B cell (primary cell): Measurements from ENCODE around the gene ATG12. TPM values are rescaled to one million over a fixed set of nuclear protein-coding genes. Genes with fewer than 3 reads are reported as not detected.

ENCODE experiments used
- ATAC-seq: fragments of 200-7000 bp; cut with Tn5 transposase; one replicate; pipeline ENCODE4 v1.10.0; 2021; ENCODE audit warnings: low read depth, mild to moderate bottlenecking, moderate number of reproducible peaks, moderate library complexity
- CTCF ChIA-PET: fragments of 350-600 bp; sonication (Branson Sonifier 250); formaldehyde crosslinking; loops from one replicate; lab custom pipeline; 2021; ENCODE audit warnings: antibody characterized with exemption, inconsistent platforms; lab: Charles Lee
- POLR2A ChIA-PET: fragments of 350-600 bp; sonication (Branson Sonifier 250); formaldehyde crosslinking; loops from one replicate; lab custom pipeline; 2021; ENCODE audit warnings: antibody characterized with exemption; lab: Charles Lee
- DNase-seq: peaks from one replicate; pipeline ENCODE4 v3.0.0; 2013
- H2AFZ ChIP-seq: 2 replicates; pipeline ENCODE4 v1.6.1; 2012; ENCODE audit warnings: mild to moderate bottlenecking, low read depth, low read length; ENCODE audit not compliant: insufficient read depth, poor library complexity, severe bottlenecking
- H3K27ac ChIP-seq, 2 donors: 1 replicate in 1 of 2; 2 replicates in 1 of 2; pipeline ENCODE4 v1.5.1; 2012 to 2013; ENCODE audit warnings: low read length in 2 of 2, mild to moderate bottlenecking in 2 of 2, moderate library complexity in 1 of 2
- H3K27me3 ChIP-seq, 4 experiments: fragments of 200-600 bp in 1 of 4; sonication (generic) in 1 of 4; replicated peaks in 1 of 4; 1 replicate in 2 of 4; 2 replicates in 2 of 4; pipeline versions ENCODE4 v1.6.1 to v1.7.0; 2013 to 2016; ENCODE audit warnings: low read length in 3 of 4, mild to moderate bottlenecking in 2 of 4, mixed read lengths in 1 of 4, moderate library complexity in 1 of 4; ENCODE audit not compliant: insufficient read depth in 4 of 4, control insufficient read depth in 3 of 4; ENCODE audit errors: control extremely low read depth in 1 of 4
- H3K36me3 ChIP-seq, 2 experiments: replicated peaks in 1 of 2; 1 replicate in 1 of 2; 2 replicates in 1 of 2; pipeline versions ENCODE4 v1.6.1 to v1.7.1; 2013; ENCODE audit warnings: low read length in 1 of 2; ENCODE audit not compliant: insufficient read depth in 2 of 2, control insufficient read depth in 1 of 2; ENCODE audit errors: control extremely low read depth in 1 of 2, extremely low read depth in 1 of 2
- H3K4me1 ChIP-seq, 2 donors: fragments of 200-600 bp in 1 of 2; sonication (generic) in 1 of 2; 1 replicate in 1 of 2; 2 replicates in 1 of 2; pipeline versions ENCODE4 v1.5.1 to v1.6.1; 2013 to 2017; ENCODE audit warnings: low read length in 2 of 2; ENCODE audit not compliant: control insufficient read depth in 2 of 2, insufficient read depth in 2 of 2
- H3K4me2 ChIP-seq: replicated peaks from 2 replicates; pipeline ENCODE3; 2012; ENCODE audit warnings: mild to moderate bottlenecking, low read depth, low read length; ENCODE audit not compliant: poor library complexity, severe bottlenecking
- H3K4me3 ChIP-seq, 5 experiments: fragments of 200-600 bp in 1 of 5; sonication (generic) in 1 of 5; 1 replicate in 3 of 5; 2 replicates in 2 of 5; pipeline versions ENCODE4 v1.5.1 to v1.7.0; 2011 to 2016; ENCODE audit warnings: low read length in 4 of 5, mild to moderate bottlenecking in 4 of 5, low read depth in 2 of 5, control low read depth in 1 of 5, moderate library complexity in 1 of 5; ENCODE audit not compliant: insufficient read depth in 1 of 5; ENCODE audit errors: control extremely low read depth in 1 of 5, extremely low read depth in 1 of 5
- H3K79me2 ChIP-seq: fragments of 200-600 bp; sonication (generic); one replicate; pipeline ENCODE4 v1.6.0; 2016; ENCODE audit warnings: low read length; ENCODE audit not compliant: control insufficient read depth, insufficient read depth
- H3K9ac ChIP-seq: fragments of 200-600 bp; sonication (generic); 2 replicates; pipeline ENCODE4 v1.6.1; 2017; ENCODE audit warnings: mild to moderate bottlenecking, low read length, moderate library complexity
- H3K9me3 ChIP-seq, 3 donors: one replicate each; pipeline versions ENCODE4 v1.6.1 to v1.7.1; 2013; ENCODE audit warnings: low read length in 2 of 3; ENCODE audit not compliant: control insufficient read depth in 2 of 3, insufficient read depth in 1 of 3; ENCODE audit errors: control extremely low read depth in 1 of 3
- H4K20me1 ChIP-seq: 2 replicates; pipeline ENCODE4 v1.6.0; 2012; ENCODE audit warnings: mild to moderate bottlenecking, low read length; ENCODE audit not compliant: insufficient read depth, control insufficient read depth, poor library complexity, severe bottlenecking
- H3K27ac Mint-ChIP-seq: one replicate; pipeline ENCODE4 v1.8.0; 2021; ENCODE audit warnings: mixed read lengths
- H3K27me3 Mint-ChIP-seq: one replicate; pipeline ENCODE4 v1.8.0; 2021; ENCODE audit warnings: mixed read lengths
- H3K4me1 Mint-ChIP-seq: one replicate; pipeline ENCODE4 v1.8.0; 2021; ENCODE audit warnings: mixed read lengths
- H3K4me3 Mint-ChIP-seq: one replicate; pipeline ENCODE4 v1.8.0; 2021; ENCODE audit warnings: mixed read lengths
- H3K9me3 Mint-ChIP-seq: one replicate; pipeline ENCODE4 v1.8.0; 2022; ENCODE audit warnings: mixed read lengths; ENCODE audit not compliant: insufficient read depth
- EZH2 ChIP-seq: IDR thresholded peaks from 2 replicates; pipeline ENCODE4 v1.6.1; 2012; ENCODE audit warnings: borderline replicate concordance, low read depth, mild to moderate bottlenecking, moderate library complexity, low read length; ENCODE audit not compliant: insufficient read depth, poor library complexity, severe bottlenecking
- whole genome bisulfite sequencing: methylation state at CpG from one replicate; pipeline ENCODE4 v1.1.5; 2013; ENCODE audit warnings: missing lambda C conversion rate; ENCODE audit not compliant: insufficient coverage; 5-methylcytosine and 5-hydroxymethylcytosine counted together
- intact Hi-C: fragments of 100-400 bp; cut with micrococcal nuclease; formaldehyde crosslinking; loops from one replicate; pipeline ENCODE4 v1.10.0; 2022
- polyA plus RNA-seq: library from polyadenylated mRNA; depleted of rRNA; stranded (reverse); fragments of >200 nt; gene quantifications from 2 replicates; pipeline ENCODE4 v1.2.3, GENCODE V29; 2012
- total RNA-seq, 2 donors: library from RNA; stranded (reverse); fragments of 120-200 nt in 1 of 2; gene quantifications; 1 replicate in 1 of 2; 2 replicates in 1 of 2; pipeline versions ENCODE4 v1.2.3 to v1.2.4, GENCODE V29; 2013 to 2022
- TF ChIP-seq, protein P1 (sequence below): fragments of 200-600 bp; IDR thresholded peaks from one replicate; pipeline ENCODE4 v1.8.0; 2022; ENCODE audit warnings: antibody characterized with exemption, mild to moderate bottlenecking

ATG12 gene
- total and polyA plus RNA-seq, 2 donors (not counting 1 experiment from before 2014, with no cell fraction given) = 60.8 to 97.5 TPM

DNA sequence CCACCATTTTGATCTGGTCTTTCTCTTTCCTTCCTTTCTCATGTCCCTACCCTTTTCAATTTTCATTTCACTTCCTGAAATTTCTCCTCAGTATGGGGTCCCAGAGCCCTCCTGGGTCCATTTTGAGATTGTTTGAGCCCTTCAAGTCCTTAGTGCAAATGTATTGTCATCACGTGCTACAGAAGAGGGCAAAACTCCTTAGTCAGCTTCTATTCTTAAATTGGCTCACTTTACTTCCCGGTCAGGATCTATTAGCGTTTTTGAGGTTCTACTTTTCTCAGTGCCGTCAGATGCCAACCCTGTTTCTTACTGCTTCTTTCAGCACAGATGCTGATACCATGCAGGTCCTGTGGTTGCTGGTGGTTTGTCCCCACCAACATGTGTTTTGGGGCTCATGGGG lies 5.9 kb downstream of the ATG12 start:
- peaks cover 34% of the 10 kb centered on the region for H3K4me1 Mint-ChIP-seq
- POLR2A ChIA-PET = no interaction called here
- no peak for TF ChIP-seq EZH2
- TF ChIP-seq, protein P1, sequence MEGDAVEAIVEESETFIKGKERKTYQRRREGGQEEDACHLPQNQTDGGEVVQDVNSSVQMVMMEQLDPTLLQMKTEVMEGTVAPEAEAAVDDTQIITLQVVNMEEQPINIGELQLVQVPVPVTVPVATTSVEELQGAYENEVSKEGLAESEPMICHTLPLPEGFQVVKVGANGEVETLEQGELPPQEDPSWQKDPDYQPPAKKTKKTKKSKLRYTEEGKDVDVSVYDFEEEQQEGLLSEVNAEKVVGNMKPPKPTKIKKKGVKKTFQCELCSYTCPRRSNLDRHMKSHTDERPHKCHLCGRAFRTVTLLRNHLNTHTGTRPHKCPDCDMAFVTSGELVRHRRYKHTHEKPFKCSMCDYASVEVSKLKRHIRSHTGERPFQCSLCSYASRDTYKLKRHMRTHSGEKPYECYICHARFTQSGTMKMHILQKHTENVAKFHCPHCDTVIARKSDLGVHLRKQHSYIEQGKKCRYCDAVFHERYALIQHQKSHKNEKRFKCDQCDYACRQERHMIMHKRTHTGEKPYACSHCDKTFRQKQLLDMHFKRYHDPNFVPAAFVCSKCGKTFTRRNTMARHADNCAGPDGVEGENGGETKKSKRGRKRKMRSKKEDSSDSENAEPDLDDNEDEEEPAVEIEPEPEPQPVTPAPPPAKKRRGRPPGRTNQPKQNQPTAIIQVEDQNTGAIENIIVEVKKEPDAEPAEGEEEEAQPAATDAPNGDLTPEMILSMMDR = no peak
- Histone ChIP-seq H3K36me3 (peaks cover 14 to 43% of the 10 kb centered on the region in 2 experiments), H3K79me2 (peaks cover 50% of the 10 kb centered on the region), H4K20me1 (peaks cover 32% of the 10 kb centered on the region), H3K27ac (no peak overlapping the region), H3K4me1 (peaks cover 17 to 24% of the 10 kb centered on the region in 2 donors), H3K9ac (no peak overlapping the region), H3K27me3 (no peaks in the 10 kb centered on the region), H2AFZ (no peak overlapping the region), H3K9me3 (no peaks in the 10 kb centered on the region), H3K4me2 (no peak overlapping the region), H3K4me3 (no peak overlapping the region)
- no peaks in the 10 kb centered on the region for H3K9me3 Mint-ChIP-seq
- H3K27me3 Mint-ChIP-seq = no peaks in the 10 kb centered on the region
- CTCF ChIA-PET = interaction anchor here (2.5 kb wide), 1 partner anchor 201 kb away, joined by 9 read pairs; no protein-coding TSS in a partner anchor
- DNase-seq (no peak), ATAC-seq (no peak)
- WGBS = 91% methylated on average over 4 of the region's 4 CpGs
- H3K4me3 Mint-ChIP-seq = no peak overlapping the region
- H3K27ac Mint-ChIP-seq = no peak overlapping the region
- intact Hi-C loops = no loop called here

DNA sequence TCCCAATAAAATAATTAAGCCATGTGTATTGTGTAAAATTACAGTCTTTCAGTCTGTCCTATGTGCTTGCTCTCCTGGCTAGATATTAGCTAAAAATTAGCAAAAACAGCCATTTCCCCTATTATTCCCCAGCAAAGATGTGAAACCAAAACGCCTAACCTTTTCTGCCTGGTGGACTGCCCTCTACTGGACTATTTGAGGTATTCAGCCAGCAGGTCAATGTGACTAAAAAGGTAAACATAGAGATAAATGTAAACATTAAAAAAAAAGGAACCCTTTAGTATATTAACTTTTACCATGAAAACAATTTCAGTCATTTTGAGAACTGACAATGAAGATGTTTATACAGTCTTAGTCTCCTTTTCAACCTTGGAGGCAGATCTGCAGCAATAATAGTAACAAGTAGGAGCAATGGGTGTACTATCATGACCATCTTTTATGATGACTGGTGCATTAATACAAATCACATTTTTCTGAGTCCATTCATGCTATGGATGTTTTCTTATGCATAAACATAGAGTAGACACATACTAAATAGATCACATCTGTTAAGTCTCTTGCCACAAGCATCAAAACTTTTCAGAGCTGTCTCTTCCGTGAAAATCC lies 10.1 kb downstream of the ATG12 start:
- Histone ChIP-seq H3K4me3 (no peak overlapping the region), H3K27ac (no peak overlapping the region), H3K36me3 (peaks cover 17 to 40% of the 10 kb centered on the region in 2 experiments), H3K27me3 (no peaks in the 10 kb centered on the region), H2AFZ (no peak overlapping the region), H3K4me1 (no peaks in the 10 kb centered on the region), H3K4me2 (no peak overlapping the region), H3K79me2 (peaks cover 8% of the 10 kb centered on the region), H3K9ac (no peak overlapping the region), H3K9me3 (no peaks in the 10 kb centered on the region), H4K20me1 (peaks cover 2% of the 10 kb centered on the region)
- ChIA-PET POLR2A (no interaction called here), CTCF (interaction anchor here (0.7 to 2.3 kb wide), 11 partner anchors 9 to 260 kb away, joined by 3 to 15 read pairs (median 4); partner anchors contain the start of genes AP3S1 and ATG12)
- TF ChIP-seq, protein P1 = peak; percentile 89
- TF ChIP-seq EZH2 = no peak
- peaks cover 5% of the 10 kb centered on the region for H3K4me1 Mint-ChIP-seq
- H3K27ac Mint-ChIP-seq = no peak overlapping the region
- ATAC-seq = peak; percentile 65
- peak; percentile 68 for DNase-seq
- no peaks in the 10 kb centered on the region for H3K9me3 Mint-ChIP-seq
- intact Hi-C loops = loop anchor here (1.0 kb wide), 2 partner anchors 8 to 197 kb away; no protein-coding TSS in a partner anchor
- no peak overlapping the region for H3K4me3 Mint-ChIP-seq
- no CpG with 5 or more reads among the region's 2 CpGs for WGBS
- H3K27me3 Mint-ChIP-seq = no peaks in the 10 kb centered on the region
